HFFc6 (cell line): ENCODE data around the gene SLCO4A1. TPM values are rescaled to one million over a fixed set of nuclear protein-coding genes. Genes with fewer than 3 reads are reported as not detected.

Source experiments
- DNase-seq: peaks from one replicate; pipeline ENCODE4 v3.0.0-alpha.2; 2018
- H3K27ac Mint-ChIP-seq: 2 replicates; pipeline ENCODE4 v1.8.0; 2020; ENCODE audit warnings: mild to moderate bottlenecking, mixed read lengths
- H3K27me3 Mint-ChIP-seq: 2 replicates; pipeline ENCODE4 v1.8.0; 2021; ENCODE audit warnings: mild to moderate bottlenecking, moderate library complexity, mixed read lengths; ENCODE audit not compliant: insufficient read depth
- H3K36me3 Mint-ChIP-seq: 2 replicates; pipeline ENCODE4 v1.8.0; 2021; ENCODE audit warnings: low read depth, mixed read lengths
- H3K4me1 Mint-ChIP-seq: 2 replicates; pipeline ENCODE4 v1.8.0; 2020; ENCODE audit warnings: low read depth, mixed read lengths
- H3K4me3 Mint-ChIP-seq: 2 replicates; pipeline ENCODE4 v1.8.0; 2020; ENCODE audit warnings: mild to moderate bottlenecking, moderate library complexity, mixed read lengths
- H3K9me3 Mint-ChIP-seq: 2 replicates; pipeline ENCODE4 v1.8.0; 2020; ENCODE audit warnings: mild to moderate bottlenecking, mixed read lengths
- CTCF ChIP-seq: fragments of 200-600 bp; sonication (generic); IDR thresholded peaks from 2 replicates; pipeline ENCODE4 v1.5.0; 2021; ENCODE audit warnings: antibody characterized with exemption, mild to moderate bottlenecking
- total RNA-seq, 6 experiments: library from RNA; stranded (reverse); fragmentation: NEBNext Ultra II Directional; extraction: Animal tissue kit (Norgen Biotek cat#: 25700); gene quantifications; 2 replicates in 1 of 6; 3 replicates in 5 of 6; pipeline ENCODE4 v1.2.3, GENCODE V29; 2021

SLCO4A1 gene
- total RNA-seq, 6 experiments from 2014 or later = 2.7 to 6.5 (median 3.4) TPM

DNA sequence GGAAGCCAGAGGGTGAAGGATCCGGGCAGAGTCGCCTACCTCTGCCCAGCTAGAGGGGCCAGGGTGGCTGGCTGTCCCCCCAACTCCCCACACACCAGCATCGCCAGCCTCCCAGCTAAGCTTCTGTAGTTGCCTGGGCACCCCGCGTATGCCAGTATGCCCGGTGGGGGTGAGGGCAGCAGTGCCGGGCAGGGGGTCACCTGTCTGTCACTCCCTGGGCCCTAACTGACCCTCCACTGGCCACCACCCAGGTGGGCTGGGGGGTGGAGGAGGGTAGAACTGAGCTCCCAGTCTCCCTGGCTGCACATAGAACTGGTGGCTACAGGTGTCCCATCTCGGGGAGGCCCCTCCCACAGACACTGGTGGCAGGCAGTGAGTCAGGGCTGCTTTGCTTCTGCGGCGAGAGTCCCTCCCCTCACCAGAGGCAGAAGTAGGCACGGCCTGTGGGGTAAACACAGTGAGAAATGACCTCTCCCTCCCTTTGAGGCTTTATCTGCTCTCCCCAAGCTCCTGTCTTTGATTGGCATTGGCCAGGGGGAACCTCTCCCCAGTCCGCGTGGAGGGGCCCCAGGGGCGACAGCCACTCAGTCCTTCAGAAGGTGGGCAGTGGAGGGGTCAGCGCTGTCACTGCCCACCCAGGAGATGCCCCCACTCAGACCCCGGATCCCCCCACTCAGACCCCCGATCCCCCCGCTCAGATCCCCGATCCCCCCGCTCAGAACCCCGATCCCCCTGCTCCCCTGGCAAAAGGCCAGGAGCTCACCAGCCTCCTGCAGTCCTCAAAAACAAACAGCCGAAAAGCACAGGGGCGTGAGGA, 68.8 kb downstream of the SLCO4A1 start:
- peaks cover 12% of the 10 kb centered on the region for H3K4me1 Mint-ChIP-seq
- H3K9me3 Mint-ChIP-seq = peaks cover 4% of the 10 kb centered on the region; the same call in 1 of the 2 replicates
- peak overlapping the region; percentile 52; the same call in 1 of the 2 replicates for H3K4me3 Mint-ChIP-seq
- peaks cover 17% of the 10 kb centered on the region; the same call in 1 of the 2 replicates for H3K36me3 Mint-ChIP-seq
- peaks cover 9% of the 10 kb centered on the region for H3K27me3 Mint-ChIP-seq
- TF ChIP-seq CTCF = no peak
- DNase-seq = no peak
- H3K27ac Mint-ChIP-seq = no peak overlapping the region

DNA sequence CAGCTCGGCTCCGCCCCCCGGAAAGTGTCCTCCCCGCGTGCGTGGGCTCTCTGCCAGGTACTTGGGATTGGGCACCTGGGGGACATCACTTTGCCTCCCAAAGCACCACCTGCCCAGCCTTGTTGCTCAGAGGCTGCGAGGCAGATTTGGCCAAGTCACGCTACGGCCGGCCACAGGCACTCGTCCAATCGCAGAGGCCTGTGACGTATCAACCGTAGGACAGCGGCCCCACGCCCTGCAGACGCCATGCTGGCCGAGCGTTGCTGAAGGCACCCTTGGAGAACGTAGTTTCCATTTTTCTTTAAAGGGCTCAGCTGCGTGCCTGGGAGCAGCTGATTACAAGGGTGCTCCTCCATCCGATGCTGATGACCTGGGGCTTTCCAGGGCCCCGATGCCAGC, 69.4 kb downstream of the SLCO4A1 start:
- peaks cover 18% of the 10 kb centered on the region for H3K4me1 Mint-ChIP-seq
- DNase-seq = no peak
- no peak for TF ChIP-seq CTCF
- peaks cover 4% of the 10 kb centered on the region; the same call in 1 of the 2 replicates for H3K9me3 Mint-ChIP-seq
- peaks cover 17% of the 10 kb centered on the region; the same call in 1 of the 2 replicates for H3K36me3 Mint-ChIP-seq
- no peak overlapping the region for H3K27ac Mint-ChIP-seq
- H3K4me3 Mint-ChIP-seq = no peak overlapping the region; the same call in 1 of the 2 replicates
- H3K27me3 Mint-ChIP-seq = peaks cover 9% of the 10 kb centered on the region

GRCh38 chr20:62712606-62713005, 70.3 kb downstream of the SLCO4A1 start:
- Mint-ChIP-seq H3K9me3 (peaks cover 4% of the 10 kb centered on the region; the same call in 1 of the 2 replicates), H3K27me3 (peaks cover 9% of the 10 kb centered on the region), H3K4me3 (no peak overlapping the region), H3K27ac (no peak overlapping the region), H3K36me3 (peaks cover 17% of the 10 kb centered on the region; the same call in 1 of the 2 replicates), H3K4me1 (peaks cover 21% of the 10 kb centered on the region)
- no peak for TF ChIP-seq CTCF
- no peak for DNase-seq

- Mint-ChIP-seq H3K27me3 (peaks cover 11% of the 10 kb centered on the region), H3K4me1 (peaks cover 34% of the 10 kb centered on the region), H3K9me3 (peaks cover 4% of the 10 kb centered on the region; the same call in 1 of the 2 replicates), H3K36me3 (peaks cover 17% of the 10 kb centered on the region; the same call in 1 of the 2 replicates), H3K27ac (no peak overlapping the region), H3K4me3 (no peak overlapping the region)
- DNase-seq = no peak
- TF ChIP-seq CTCF = no peak
These were observed 71.7 kb downstream of the SLCO4A1 start for GRCh38 chr20:62714006-62714405.

DNA sequence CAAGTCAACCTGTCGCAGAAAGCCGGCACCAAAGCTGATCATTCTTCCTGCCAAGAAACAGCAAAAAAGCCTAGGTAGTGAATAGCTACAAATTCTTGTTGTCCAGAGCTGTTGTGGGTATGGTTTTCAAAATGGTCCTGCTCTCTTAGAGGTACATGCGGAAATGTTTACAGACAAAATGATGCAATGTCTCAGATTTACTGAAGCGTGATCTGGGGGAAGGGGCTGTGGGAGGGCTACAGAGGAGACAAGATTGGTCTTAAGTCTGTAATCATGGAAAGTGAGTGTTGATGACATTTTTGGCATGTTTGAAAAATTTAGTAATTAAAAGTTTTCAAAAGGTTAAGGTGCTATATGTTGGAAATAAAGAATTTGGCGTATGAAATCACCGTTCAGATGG, 72.5 kb downstream of the SLCO4A1 start:
- Mint-ChIP-seq H3K27ac (no peak overlapping the region), H3K27me3 (peaks cover 11% of the 10 kb centered on the region), H3K4me3 (no peak overlapping the region), H3K9me3 (peaks cover 4% of the 10 kb centered on the region; the same call in 1 of the 2 replicates), H3K4me1 (peaks cover 42% of the 10 kb centered on the region), H3K36me3 (peaks cover 17% of the 10 kb centered on the region; the same call in 1 of the 2 replicates)
- TF ChIP-seq CTCF = no peak
- DNase-seq = no peak
